ENCODE measurements around the gene PSG2.
"Not testable (repeated sequence)": the region's sequence is repeated elsewhere in the genome, so short reads cannot be mapped to it uniquely, and the experiment has no call there.

The PSG2 gene

DNA sequence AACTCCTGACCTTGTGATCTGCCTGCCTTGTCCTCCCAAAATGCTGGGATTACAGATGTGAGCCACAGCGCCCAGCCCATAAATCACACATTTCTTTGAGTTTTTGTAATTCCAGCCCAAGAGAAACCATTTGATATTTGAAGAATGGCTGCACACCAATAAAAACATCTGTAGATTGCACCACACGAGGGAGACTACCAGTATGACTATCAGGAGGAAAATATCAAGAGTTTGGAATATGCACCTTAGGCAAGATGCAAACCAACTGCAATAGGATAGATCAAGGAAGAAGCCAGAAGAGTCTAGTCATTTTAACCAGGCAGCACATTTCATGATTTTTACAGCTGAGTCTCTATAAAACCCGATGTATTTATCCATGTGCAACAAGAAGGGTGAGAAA, 20.1 kb downstream of the PSG2 start:
- not testable (repeated sequence) for DNase-seq

DNA sequence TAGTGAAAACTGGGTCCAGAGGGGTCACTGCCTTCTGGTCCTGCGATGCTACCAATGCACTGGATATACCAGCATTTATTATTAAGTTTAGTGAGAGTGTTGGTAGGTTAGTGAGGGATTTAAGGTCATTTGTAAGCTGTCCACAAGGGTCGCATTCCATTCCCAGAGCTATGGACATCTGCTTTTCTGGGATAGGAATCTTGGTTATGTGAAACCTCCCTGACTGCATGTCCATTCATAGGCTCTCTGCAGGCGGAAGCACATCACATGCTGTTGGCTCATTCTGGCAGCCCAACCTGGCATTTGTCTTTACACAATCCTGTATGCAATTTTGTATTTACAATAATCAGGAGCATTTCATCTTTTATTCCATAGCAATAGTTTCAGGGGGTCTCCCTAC, 21.2 kb downstream of the PSG2 start:
- DNase-seq: not testable (repeated sequence)

DNA sequence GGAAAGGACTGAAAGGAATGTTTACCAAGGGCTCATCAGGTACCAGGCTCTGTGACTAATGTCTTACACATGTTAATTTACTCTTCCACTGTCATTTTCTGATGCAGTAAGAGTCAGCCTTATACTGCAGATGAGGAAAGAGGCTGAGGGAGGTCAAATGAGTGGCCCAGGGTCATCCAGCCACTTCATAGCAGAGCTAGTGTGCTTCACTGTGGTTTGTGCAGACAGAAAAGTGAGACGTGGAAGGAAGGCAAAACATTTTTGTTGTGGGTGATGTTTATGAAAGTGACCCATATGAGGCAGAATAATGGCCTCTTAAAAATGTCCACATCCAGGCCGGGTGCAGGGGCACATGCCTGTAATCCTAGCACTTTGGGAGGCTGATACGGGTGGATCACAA, 22.2 kb downstream of the PSG2 start:
- DNase-seq: not testable (repeated sequence)

DNA sequence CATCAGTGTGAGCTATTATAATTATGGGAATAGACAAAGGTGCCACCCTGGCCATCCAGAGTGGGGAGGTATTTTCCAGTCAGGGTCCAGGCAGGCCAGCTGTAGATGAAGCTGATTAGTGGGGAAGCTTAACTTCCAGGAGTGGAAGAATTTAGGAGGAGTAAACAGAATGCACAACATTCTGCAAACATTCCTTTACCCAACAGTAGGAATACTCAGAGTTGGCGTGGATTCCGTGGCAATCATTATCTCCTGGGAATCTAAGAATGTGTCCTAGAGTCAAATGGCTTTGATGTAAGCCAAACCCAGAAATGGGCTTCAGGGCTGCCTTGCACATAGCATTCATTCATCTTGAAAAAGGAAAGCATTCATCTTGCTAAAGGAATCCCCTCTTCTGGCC, 23.0 kb downstream of the PSG2 start:
- not testable (repeated sequence) for DNase-seq

DNA sequence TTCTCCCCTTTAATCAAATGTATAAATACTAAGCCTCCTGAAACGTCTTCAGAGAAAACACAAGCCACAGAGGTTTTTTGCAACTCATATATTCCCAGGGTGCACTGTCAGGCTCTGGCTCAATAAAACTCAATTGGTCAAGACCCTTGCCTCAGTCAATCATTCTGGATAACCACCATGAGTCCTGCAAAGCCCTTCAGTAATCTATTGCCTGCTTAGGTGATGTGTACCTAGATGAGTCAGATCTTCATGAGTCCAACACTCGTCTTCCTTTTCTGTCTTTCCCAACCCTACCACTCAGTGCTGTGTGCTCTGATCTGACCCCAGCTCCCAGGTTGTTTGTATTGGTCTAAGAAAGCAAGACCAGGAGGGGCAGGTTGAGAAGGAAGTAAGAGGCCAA, 24.1 kb downstream of the PSG2 start:
- DNase-seq: not testable (repeated sequence)

DNA sequence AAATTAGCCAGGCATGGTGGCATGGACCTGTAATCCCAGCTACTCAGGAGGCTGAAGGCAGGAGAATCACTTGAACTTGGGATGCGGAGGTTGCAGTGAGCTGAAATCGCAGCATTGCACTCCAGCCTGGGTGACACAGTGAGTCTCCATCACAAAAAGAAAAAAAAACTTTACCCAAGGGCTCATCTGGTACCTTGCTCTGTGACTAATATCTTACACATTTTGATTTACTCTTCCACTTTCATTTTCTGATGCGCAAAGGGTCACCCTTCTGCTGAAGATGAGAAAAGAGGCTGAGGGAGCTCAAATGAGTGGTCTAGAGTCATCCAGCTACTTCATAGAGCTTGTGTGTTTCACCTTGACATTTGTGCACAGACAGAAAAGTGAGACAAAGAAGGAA, 34.5 kb downstream of the PSG2 start:
- not testable (repeated sequence) for DNase-seq

DNA sequence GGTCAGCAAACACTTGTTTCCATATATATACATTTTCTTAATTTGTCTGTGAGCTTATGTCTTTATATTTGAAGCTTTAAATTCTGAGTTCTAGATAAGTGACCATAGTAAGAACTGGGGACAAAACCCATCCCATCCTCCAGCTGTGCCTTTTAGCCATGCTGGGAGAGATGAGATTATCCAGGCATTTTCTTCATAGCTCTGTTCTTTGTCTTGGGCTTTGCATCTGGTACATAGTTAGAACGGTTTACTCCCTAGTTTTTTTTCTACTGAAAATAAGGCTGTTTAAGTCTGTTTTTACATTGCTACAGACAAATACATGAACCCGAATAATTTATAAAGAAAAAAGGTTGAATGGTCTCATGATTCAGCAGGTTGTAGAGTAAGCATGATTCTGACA, 35.9 kb downstream of the PSG2 start:
- DNase-seq: not testable (repeated sequence)

DNA sequence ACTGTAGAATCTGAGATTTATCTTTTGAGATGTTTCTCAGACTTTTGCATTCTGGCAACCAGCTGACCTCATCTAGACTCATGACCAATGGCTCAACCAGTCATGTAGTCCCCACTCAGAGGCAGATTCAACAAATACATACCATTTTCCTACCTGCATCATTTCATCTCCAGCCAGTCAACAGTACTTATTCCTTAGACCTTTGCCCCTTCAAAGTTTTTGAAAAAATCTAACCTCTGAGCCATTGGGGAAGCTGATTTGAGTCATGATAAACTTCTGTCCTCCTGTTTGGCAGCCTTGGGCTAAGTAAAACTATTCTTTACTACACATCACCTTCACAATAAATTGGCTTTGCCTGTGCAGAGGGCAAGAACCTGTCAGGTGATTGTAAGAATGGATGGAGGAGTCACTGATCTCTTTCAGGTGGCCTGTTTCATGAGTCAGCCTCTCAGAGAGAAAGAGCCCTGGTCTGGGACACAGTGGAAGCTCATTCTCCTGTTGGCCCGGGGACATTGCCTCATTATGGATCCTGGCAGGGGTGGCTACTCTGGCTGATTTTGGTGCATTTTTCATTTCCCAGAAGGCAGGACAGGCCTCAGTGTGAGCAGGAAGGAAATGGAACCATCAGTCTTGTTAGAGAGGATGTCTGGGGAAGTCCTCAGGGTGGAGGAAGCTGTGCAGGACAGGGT, 38.9 kb downstream of the PSG2 start:
- DNase-seq: not testable (repeated sequence)

DNA sequence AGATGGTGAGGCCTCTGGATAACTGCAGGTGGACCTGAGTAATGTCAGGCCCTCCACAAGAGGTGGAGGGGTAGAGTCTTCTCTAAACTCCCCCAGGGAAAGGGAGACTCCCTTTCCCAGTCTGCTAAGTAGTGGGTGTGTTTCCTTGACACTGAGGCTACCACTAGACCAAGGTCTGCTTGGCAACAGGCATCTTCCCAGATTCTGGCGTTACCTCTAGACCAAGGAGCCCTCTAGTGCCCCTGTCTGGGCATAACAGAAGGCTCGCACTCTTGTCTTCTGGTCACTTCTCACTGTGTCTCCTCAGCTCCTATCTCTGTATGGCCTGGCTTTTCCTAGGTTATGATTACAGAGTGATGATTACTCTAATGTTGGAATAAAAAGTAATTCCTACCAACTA, 50.9 kb downstream of the PSG2 start:
- not testable (repeated sequence) for DNase-seq

DNA sequence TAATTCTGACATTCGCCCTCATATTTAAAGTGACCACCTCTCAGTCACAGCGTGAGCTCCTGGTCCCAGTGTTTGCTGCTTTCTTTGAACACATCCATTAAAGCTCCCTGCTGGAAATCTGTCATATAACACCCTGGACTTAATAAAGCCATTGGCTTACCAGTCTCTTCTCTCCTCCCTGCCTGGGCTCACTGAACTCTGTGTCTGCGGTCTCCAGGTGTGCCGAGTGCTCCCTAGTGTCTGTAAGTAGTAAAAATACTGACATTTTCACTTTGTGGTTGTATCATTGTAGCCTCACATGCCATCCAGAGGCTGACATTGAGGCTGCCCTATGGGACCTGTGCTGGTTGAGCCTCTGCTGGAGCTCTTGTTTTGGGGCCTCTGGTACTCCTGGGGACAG, 53.6 kb downstream of the PSG2 start:
- no peak for DNase-seq

DNA sequence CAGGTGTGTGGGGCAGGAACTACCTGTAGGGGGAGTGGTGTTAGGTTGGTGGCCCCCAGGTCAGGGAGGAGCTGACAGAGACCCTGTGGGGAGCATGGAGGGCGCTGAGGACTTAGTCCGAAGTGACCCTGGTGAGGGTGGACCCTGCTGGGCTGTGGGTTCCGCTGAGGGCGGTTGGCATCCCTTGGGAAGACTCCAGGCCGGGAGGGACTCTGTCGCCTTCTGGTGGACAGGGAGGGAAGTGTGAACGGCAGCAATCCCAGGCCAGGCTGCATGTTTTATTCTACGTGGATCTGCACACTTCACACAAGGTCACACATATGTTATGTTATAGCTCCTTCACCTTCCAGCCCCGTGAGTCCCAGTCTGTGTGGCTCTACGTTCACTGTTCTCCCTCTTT, 54.5 kb downstream of the PSG2 start:
- DNase-seq: not testable (repeated sequence)

DNA sequence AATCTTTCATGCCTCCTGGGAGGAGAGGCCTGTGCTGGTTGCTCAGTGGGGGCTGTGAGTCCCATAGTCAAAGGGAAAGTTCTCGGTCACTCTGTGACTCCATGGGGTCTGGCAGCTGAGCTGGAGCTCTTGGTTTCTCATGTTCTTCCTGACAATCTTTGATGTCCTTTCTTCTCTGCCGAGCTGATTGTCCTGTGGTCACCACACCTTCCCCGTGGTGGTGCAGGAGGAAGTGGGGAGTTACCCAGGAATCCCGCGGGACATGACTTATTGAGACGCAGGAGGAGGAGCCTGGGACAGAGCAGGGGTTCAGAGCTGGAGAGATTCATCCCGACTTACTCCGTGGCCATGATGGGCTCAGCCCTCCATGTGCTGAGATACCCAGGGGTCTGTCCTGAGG, 55.4 kb downstream of the PSG2 start:
- not testable (repeated sequence) for DNase-seq

DNA sequence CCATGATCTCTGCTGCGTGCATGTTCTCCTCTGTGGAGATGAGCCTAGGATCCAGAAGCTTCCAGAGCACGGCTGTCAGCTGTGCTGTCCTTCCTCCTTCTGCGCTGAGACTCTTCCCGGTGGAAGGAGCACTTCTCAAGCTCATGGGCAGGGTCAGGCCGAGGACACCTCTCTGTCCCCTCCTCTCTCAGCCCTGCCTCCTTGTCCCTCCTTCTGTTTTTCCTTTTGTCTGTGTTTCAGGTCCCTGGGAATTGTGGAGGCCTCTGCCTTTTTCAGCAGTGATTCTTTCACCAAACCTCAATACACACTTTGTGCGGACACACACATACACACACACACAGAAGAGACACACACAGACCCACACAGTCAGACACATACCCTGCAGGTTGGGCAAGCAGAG, 56.1 kb downstream of the PSG2 start, which contains the start of gene PSG11:
TSS of gene PSG11 (minus strand) at position 101 of the 400 bp plus-strand sequence. CDS start at position 4, 97 bp downstream.
- DNase-seq: not testable (repeated sequence)

DNA sequence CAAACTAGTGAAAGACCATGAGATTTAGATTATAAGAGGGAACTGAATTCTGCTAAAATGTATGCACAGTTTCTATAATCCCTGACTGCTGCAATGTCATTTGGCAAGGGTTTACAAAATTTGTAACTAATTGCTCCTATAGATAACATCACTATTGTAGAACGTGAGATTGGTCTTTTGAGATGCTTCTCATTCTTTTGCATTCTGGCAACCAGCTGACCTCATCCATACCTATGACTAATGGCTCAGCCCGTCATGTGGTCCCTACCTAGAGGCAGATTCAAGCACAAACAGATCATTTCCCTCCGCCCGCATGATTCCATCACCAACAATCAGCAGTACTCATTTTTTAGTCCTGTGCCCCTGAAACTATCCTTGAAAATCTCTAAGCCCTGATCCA, 60.4 kb downstream of the PSG2 start:
- not testable (repeated sequence) for DNase-seq

DNA sequence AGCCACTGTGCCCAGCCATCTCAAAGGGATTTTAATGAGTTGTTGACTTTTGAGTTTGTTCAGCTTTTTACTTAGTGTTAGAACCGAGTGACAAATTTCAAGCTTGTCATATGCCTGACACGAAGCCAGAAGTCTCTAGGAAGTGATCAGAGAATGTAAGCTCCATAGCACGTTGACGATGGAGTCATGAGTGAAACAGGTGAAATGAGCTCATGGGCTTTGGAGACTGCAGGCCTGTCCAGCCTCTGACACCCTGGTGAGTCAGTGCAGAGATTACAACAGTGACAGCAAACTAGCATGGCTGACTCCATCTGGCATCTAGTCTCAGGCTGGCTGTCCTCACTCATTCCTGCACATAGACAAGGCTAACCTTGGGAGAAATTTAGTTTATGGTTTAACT, 60.9 kb downstream of the PSG2 start:
- not testable (repeated sequence) for DNase-seq

DNA sequence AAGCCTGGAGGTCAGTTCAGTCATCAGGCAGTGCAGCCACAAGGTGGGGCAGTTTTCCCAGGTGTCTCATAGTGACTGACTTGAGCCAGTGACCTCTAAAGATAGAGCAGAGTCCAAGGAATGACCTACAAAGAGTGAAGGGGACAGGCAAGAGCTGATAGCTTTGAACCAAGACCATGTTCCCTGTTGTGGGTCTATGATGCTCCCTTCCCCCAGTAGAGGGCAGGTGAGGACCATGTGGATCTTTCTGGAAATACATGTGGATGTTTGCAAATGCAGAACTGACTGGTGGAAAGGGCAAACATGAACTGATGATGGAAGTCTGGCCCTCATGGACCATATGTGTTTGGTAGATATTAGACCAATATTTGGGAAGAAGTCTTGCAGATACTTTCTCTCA, 62.9 kb downstream of the PSG2 start:
- not testable (repeated sequence) for DNase-seq
